Measurements from ENCODE around the gene ZCCHC8.
"Not testable (repeated sequence)": the region's sequence is repeated elsewhere in the genome, so short reads cannot be mapped to it uniquely, and the experiment has no call there.

ZCCHC8 gene

DNA sequence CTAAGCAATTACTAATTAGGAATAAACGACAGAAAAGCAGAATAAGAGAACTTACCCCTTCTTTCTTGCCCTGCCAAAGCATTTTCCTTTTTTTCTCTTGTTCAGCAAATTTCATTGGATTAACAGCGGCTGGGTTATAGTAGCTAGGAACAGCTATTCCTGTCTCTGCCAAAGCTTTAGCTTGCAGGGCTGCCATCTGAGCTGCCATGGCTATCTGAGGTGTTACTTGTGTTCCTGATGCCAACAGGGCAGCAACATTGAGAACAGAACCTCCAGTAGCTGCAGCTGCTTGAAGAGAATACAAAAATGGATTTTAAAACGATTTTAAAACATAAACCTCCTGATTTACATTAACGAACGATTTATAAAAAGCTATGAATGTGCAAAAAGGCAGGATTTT lies 7.4 kb upstream of the ZCCHC8 start:
- DNase-seq (ENCODE audit: low read depth), result no peak

DNA sequence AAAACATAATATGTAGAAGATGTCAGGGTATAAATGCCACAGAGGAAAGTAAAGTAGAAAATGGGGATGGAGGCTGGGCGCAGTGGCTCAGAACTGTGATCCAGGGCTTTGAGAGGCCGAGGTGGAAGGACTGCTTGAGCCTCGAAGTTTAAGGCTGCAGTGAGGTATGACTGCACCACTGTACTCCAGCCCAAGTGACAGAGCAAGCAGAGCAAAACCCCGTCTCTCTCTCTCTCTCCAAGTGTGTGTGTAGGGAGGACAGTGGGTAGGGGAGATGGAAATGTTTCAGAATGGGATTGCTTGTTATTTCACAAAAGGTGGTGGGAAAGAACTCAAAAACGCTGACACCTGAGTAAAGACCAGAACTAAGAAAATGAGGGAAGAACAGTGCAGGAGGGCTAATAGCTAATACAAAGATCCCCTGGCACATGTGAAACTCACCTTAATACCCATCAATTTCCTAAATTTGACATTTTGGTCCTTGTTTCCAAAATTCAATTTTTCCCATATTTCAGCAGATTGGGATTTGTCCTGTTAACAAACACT lies 5.7 kb upstream of the ZCCHC8 start:
- no peak for DNase-seq (ENCODE audit: low read depth)

DNA sequence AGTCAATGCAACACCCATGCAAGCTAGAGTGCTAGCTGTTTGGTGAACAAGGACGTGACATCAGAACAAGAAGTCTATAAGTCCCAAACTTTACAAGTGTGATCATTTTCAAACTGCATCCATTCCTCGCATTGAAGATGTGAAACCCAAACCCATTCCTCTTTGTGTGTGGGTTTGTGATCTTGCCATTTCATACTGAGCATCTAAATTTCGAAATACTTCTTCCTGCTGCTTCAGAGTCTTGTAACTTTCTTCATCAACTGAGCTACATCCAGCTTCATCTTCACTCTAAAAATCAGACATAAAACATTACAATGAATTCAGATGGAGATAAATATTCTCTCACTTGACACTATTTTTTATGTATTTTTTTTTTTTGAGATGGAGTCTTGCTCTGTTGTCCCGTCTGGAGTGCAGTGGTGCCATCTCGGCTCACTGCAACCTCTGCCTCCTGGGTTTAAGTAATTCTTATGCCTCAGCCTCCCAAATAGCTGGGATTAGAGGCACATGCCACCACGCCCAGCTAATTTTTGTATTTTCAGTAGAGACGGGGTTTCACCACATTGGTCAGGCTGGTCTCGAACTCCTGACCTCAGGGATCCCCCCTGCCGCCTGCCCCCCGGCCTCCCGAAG lies 4.8 kb upstream of the ZCCHC8 start:
- DNase-seq (ENCODE audit: low read depth), result no peak

DNA sequence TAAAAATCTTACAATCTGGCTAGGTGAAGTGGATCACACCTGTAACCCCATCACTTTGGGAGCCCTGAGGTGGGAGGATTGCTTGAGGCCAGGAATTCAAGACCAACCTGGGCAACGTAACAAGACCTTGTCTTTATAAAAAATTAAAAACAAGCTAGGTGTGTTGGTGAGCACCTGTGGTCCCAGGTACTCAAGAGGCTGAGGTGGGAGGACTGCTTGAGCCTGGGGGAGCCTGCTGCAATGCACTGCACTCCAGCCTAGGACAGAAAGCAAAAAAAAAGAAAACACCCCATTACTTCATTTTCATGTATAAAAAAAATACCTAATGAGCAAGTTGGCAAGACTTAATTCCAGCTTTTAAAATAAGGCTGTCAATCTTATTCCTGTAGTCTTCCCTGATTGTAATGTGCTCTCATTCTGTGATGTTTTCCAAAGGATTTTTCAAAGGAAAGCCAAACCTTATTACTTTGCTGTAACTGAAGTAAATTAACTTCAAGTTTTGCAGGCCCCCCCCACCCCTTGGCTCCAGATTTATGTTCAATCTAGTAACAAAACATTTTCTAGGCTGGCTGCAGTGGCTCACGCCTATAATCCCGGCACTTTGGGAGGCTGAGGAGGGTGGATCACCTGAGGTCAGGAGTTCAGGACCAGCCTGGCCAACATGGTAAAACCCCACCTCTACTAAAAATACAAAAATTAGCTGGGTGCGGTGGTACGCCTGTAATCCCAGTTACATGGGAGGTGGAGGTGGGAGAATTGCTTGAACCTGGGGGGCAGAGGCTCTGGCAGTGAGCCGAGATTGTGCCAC lies 3.3 kb upstream of the ZCCHC8 start:
- DNase-seq (ENCODE audit: low read depth), result no peak

DNA sequence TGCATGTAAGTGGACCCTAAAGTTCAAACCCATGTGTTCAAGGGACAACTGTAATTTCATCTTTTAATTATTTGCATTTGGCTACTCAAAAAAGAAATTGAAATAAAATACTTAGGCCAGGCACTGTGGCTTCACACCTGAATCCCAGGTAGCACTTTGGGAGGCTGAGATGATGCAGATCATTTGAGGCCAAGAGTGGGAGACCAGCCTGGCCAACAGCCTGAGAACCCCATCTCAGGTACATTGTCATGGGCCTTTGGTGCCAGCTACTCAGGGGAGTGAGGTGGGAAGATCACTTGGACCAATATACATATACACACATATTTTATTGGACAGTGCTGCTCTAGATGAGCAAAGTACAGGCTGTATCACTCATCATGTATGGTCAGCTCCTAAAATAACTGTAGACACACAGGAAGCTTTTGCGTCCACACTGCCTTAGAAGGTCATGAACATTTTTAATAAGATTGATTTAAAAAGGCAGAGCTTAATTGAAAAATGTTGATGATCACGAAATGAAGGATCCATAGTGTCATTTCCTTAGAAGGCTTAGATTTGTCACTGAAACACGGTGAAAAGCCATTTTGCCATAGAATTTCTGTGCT lies 2.5 kb upstream of the ZCCHC8 start:
- no peak for DNase-seq (ENCODE audit: low read depth)

DNA sequence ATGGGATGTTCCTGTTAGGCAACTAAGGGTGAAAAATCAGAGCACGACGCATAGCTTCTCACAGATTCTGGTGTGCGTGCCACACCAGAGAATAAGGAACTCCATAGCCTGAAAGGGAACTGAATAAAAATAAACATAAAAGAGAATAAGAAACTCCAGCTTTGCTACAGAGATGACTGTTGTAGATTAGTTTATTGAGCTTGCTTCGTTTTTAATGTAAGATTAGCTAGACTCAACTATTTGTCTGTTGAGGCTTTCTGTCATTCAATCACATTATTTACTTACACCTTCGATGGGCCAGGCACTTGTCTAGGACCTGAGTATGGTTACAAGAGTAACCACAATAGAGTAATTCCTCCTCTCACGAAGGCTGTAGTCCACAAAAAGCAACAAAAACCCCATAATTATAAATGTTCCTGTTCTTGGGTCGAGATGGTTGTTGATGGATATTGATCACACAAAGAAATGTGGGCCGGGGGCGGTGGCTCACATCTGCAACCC lies 807 bp upstream of the ZCCHC8 start:
- DNase-seq (ENCODE audit: low read depth), result no peak

DNA sequence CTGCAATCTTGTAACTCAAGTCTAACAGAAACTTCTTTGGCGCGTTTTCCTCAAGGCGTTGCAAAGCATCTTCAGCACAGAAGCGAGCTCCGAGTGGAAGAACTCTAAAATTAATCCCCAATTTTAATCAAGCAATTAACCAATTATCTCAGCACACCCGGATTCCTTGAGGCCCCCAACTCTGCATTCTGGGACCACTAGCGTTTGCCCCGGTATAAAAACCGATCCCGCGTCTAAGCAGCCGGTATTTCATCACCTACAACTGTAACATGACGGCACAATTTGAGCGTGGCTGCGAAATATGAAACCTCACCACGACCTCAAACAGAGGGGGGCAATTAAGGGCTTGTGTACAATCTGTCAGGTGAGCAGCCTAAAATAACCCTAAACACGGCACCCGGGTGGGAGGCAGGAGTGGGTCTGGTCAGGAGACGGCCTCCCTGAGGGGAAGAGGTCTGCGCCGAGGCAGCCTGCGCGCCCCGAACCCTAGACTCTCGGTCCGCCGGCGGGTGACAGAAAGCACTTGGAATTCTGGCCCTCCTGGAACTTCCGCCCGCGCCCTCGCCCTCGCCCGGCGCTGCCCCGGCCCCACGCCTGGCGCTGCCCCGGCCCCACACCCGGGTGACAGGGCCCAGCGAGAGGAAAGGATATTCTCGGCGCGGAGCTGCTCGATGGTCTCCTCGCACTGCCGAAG lies 594 bp downstream of the ZCCHC8 start:
- no peak for DNase-seq (ENCODE audit: low read depth)

DNA sequence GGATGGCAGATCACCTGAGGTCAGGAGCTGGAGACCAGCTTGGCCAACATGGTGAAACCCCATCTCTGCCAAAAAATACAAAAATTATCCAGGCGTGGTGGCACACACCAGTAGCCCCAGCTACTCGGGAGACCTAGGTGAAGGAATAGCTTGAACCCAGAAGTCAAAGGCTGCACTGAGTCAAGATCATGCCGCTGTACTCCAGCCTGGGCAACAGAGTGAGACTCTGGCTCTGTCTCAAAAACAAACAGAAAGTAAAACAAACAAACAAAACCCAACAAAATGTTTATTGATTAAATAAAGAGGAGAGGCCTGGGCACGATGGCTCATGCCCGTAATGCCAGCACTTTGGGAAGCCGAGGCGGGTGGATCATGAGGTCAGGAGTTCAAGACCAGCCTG lies 5.5 kb downstream of the ZCCHC8 start:
- DNase-seq (ENCODE audit: low read depth), result no peak

DNA sequence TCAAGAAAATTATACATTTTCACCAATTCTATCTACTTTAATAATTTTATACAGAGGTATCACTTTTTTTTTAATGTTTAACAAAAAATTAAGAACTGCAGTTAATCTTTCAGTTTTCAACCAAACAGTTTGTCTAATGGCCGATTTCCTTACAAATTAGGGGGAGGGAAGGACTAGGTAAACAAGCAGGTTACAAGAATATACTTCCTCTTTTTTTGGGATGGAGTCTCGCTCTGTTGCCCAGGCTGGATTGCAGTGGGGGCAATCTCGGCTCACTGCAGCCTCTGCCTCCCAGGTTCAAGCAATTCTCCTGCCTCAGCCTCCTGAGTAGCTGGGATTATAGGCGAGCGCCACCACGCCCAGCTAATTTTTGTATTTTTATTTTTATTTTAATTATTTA lies 7.5 kb downstream of the ZCCHC8 start:
- DNase-seq (ENCODE audit: low read depth), result not testable (repeated sequence)

DNA sequence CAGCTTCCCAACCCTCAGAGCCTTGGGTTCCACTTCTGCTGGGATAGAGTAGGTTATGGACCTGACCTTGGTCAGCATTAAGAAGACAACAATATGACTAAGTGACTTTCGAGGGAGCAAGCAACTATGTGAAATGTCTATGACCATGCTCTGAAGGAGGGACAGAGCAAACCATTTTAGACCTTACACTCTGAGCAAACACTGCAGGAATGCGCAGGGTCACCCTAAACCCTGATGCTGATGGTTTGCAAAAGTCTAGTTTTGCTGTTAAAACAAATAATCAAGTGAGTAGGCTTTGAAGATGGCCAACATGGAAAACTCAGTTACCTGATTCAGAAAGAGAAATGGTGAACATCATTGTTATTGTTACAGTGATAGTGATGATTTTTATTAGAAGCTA lies 8.7 kb downstream of the ZCCHC8 start:
- no peak for DNase-seq (ENCODE audit: low read depth)

DNA sequence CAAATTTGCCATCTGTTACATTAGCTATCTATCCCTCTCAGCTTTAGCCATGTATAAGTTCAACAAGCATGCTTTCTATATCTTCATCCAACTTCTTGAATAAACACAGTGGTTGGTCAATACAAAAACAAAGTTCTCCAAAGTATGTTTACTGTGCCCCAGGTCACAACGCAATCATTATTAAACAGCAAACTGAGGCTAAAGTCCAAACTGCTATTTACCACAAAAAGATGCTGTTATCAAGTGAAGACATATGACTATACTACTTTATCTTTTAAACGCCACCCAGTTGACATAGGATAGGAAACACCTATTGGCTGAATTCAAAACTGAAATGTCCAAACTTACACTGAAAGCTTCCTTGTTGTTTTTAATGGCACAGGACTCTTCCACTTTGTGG lies 11.7 kb downstream of the ZCCHC8 start:
- no peak for DNase-seq (ENCODE audit: low read depth)

DNA sequence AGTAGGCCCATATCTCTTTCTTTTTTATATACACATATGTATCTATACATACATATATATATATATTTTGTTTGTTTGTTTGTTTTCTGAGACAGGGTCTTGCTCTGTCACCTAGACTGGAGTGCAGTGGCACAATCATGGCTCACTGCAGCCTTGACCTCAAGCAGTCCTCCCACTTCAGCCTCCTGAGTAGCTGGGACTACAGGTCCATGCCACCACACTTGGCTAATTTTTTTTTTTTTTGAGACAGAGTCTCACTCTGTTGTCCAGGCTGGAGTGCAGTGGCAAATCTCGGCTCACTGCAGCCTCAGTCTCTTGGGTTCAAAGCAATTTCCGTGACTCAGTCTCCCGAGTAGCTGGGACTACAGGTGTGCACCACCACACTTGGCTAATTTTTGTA lies 12.9 kb downstream of the ZCCHC8 start:
- not testable (repeated sequence) for DNase-seq (ENCODE audit: low read depth)

DNA sequence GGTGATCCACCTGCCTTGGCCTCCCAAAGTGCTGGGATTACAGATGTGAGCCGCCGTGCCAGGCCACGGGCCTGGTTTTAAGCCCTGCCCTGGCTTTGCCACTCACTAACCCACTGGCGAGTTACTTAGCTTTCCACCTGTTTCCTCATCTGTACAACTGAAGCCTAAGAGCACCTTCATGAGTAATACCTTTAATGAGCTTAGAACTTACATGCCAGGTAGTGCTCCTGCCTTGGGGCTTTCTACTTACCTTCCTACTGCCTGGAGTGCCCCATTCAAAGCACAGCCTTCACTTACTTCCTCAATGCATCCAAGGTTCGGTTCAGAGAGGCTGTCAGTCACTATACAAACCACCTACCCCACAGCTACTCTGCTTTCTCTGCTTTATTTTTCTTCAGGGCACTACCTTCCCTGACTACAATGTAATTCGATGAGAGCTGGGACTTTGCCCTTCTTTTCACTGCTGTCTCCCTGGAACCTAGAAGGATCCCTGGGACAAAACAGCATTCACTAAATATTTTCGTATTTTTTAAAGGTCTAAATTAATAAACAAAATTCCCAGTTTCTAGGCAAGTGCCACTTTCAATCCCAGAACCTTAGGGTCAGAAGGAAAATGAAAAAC lies 13.8 kb downstream of the ZCCHC8 start:
- DNase-seq (ENCODE audit: low read depth), result no peak

DNA sequence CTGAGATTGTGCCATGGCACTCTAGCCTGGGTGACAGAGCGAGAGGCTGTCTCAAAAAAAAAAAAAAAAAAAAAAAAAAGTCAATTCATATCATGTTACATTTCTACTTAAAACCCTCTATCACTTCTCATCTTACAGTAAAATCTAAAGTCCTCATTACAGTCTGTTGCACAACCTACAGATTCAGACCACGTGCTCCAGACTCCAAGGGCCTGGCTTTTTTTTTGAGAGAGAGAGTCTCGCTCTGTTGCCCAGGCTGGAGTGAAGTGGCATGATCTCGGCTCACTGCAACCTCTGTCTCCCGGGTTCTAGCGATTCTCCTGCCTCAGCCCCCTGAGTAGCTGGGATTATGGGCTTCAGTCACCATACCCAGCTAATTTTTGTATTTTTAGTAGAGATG lies 14.4 kb downstream of the ZCCHC8 start:
- not testable (repeated sequence) for DNase-seq (ENCODE audit: low read depth)

DNA sequence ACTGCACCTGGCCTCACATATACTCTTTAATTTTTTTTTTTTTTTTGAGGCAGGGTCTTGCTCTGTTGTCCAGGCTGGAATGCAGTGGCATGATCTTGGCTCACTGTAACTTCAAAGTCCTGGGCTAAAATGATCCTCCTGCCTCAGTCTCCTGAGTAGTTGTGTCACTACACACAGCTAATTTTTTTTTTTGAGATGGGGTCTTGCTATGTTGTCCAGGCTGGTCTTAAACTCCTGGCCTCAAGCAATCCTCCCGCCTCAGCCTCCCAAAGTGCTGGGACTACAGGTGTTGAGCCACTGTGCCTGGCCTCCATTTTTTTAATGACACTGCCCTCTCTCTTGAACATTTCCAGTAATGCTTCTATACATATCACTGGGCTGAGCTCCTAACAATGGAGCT lies 16.3 kb downstream of the ZCCHC8 start:
- not testable (repeated sequence) for DNase-seq (ENCODE audit: low read depth)

DNA sequence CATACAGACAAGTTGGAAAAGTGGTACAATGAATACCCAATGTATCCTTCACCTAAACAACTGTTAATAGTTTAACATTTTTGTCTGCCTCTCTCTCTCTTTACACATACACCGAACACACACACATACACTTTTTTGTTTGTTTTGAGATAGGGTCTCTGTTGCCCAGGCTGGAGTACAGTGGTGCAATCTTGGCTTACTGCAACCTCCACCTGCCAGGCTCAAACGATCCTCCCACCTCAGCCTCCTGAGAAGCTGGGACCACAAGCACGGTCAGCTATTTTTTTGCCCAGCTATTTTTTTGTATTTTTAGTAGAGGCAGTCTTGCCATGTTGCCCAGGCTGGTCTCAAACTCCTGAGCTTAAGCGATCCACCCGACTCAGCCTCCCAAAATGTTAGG lies 16.8 kb downstream of the ZCCHC8 start:
- DNase-seq (ENCODE audit: low read depth), result no peak

DNA sequence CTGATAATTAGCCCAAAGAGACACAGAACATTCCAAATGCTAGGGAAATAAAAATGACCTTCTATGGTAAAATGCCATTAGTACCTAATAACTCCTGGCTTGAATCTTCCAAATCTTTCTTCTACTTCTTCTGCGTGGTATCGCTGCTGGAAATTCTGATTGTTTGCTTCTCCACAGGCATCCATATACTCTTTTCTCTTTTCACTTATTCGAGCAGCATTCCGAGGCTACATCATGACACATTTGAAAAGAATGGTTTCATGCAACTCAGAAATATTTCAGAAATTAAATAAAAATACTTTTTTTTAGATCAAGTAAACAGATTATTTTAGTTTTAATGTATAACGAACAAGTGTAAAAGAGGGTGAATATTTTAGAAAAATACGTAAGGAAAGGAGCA lies 18.9 kb downstream of the ZCCHC8 start:
- no peak for DNase-seq (ENCODE audit: low read depth)

DNA sequence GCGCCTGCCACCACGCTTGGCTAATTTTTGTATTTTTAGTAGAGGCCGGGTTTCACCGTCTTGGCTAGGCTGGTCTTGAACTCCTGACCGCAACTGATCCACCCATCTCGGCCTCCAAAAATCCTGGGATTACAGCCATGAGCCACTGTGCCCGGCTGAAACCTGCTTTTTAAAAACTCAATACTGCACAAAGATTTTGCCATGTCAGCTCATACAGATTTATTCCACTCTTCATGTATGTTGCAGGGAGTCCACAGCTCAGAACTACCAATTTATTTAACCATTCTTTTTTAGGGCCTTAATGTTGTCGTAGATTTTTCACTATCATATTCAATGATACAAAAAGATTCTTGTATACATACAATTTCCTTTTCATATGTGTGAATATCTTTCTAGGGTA lies 20.0 kb downstream of the ZCCHC8 start:
- no peak for DNase-seq (ENCODE audit: low read depth)

DNA sequence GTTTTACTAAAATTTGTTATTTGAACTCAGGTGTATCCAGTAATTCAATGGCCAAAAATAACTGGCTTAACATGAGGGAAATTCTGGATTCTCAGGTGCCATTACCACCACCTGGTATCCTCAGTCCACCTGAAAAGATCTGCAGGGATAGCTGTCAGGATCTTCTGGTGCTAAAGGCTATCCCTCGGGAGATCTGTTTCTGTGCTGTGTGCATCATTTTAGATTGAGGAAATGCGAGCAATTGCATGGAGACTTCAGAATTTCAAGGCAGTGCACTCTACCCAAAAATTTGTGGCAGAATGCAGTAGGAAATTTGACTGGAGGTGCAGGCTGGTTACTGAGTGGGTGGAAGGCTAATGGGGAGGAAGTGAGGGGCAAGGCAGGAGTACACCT lies 26.4 kb downstream of the ZCCHC8 start:
- DNase-seq (ENCODE audit: low read depth), result no peak

DNA sequence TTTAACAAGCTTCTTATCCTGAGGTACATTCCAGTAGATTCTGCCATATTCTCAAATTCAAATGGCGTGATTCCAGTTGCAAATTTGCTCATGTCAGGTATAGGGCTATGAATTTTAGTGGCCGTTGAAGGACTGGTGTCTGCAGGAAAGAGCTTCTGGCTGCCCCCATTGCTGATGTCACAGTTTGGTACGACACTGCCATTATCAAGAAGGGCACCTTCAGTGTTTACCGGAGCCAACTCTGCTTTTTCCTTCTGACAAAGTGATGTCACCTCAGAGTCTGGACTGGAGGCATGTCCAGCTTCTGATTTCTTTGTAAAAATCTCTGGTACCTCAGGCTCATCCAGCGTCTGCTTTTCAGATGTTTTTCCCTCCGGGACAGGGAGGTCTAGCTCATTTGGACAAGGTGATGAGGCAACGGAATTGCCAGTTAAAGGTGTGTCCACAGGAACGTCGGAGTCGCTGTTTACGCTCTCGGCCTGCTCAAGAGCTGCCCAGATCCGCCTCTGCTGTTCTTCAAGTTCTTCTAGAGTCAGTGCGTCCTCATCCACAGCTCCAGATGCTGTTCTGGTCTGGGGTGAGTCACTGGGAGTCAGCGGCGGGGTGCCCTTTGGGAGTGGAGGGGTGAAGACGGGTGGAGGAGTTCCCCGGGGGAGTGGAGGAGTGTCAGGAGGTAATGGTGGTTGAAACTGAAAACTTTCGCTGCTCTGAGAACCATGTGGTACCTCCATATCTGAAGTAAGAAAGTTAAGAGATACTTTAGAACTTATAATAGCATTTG lies 27.0 kb downstream of the ZCCHC8 start:
- no peak for DNase-seq (ENCODE audit: low read depth)
